SK-N-SH (cell line): ENCODE data around the gene TSPAN15.

Source experiments
- CTCF ChIP-seq: fragments of 200-600 bp; sonication (generic); IDR thresholded peaks from 2 replicates; pipeline ENCODE4 v1.6.1; 2017; ENCODE audit warnings: antibody characterized with exemption, mild to moderate bottlenecking, moderate library complexity
- EZH2phosphoT487 ChIP-seq: fragments of 200-600 bp; sonication (generic); IDR thresholded peaks from 2 replicates; pipeline ENCODE4 v1.6.1; 2017; ENCODE audit warnings: low read depth, mixed run types, mild to moderate bottlenecking, antibody characterized with exemption, moderate library complexity, borderline replicate concordance
- GABPA ChIP-seq: IDR thresholded peaks from 2 replicates; pipeline ENCODE4 v1.4.0; 2012; ENCODE audit warnings: low read depth, mild to moderate bottlenecking
- JUND ChIP-seq: IDR thresholded peaks from 2 replicates; pipeline ENCODE4 v1.4.0; 2012
- MXI1 ChIP-seq: IDR thresholded peaks from 2 replicates; pipeline ENCODE4 v1.6.1; 2012; ENCODE audit warnings: mild to moderate bottlenecking, low read depth, low read length, improper control_type of control experiment
- NRF1 ChIP-seq: IDR thresholded peaks from 2 replicates; pipeline ENCODE4 v1.6.1; 2012; ENCODE audit warnings: low read depth, mild to moderate bottlenecking, low read length
- TAF1 ChIP-seq: IDR thresholded peaks from 2 replicates; pipeline ENCODE4 v1.6.1; 2012; ENCODE audit warnings: low read depth, mild to moderate bottlenecking, low read length, moderate library complexity, borderline replicate concordance
- USF2 ChIP-seq: fragments of 150-350 bp; IDR thresholded peaks from 2 replicates; pipeline ENCODE4 v1.6.1; 2017; ENCODE audit warnings: antibody characterized with exemption, low read length, low read depth, borderline replicate concordance
- YY1 ChIP-seq: IDR thresholded peaks from 2 replicates; pipeline ENCODE4 v1.4.0; 2012; ENCODE audit warnings: low read depth, mild to moderate bottlenecking
- ZBTB33 ChIP-seq: IDR thresholded peaks from 2 replicates; pipeline ENCODE4 v1.4.0; 2012; ENCODE audit warnings: low read depth, borderline replicate concordance

- TF ChIP-seq USF2 (no peak), JUND (no peak), CTCF (peak; percentile 63), TAF1 (no peak), GABPA (no peak), YY1 (no peak), NRF1 (no peak), ZBTB33 (no peak), MXI1 (no peak), EZH2phosphoT487 (no peak)
Observed at GRCh38 chr10:69413221-69413865, 37.9 kb upstream of the TSPAN15 start.
